GM12892 (cell line): ENCODE data around the gene USP48.

ENCODE experiments used
- POLR2A ChIP-seq: IDR thresholded peaks from 2 replicates; pipeline ENCODE4 v1.6.1; 2011; ENCODE audit warnings: low read depth, low read length, control low read depth
- POLR2AphosphoS5 ChIP-seq: IDR thresholded peaks from 2 replicates; pipeline ENCODE4 v1.6.1; 2011; ENCODE audit warnings: low read depth, low read length, control low read depth
- TAF1 ChIP-seq: IDR thresholded peaks from 2 replicates; pipeline ENCODE4 v1.6.1; 2011; ENCODE audit warnings: low read depth, mild to moderate bottlenecking, control low read depth, low read length, borderline replicate concordance

DNA sequence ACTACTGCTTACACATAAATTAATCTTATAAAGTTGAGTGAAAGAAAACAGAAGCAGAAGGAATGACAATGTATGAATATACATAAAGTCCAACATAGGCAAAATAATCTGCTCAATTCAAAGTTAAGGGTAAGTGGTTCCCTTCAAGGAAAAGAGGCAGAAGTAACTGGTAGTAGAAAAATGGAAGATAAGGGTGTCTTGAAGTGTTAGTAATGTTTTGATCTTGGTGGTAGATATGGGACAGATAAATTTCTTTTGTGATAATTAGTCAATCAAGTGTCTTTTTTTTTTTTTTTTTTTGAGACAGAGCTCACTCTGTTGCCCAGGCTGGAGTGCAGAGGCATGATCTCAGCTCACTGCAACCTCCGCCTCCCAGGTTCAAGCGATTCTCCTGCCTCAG is 12.7 kb downstream of the USP48 start:
- TF ChIP-seq POLR2A (no peak), POLR2AphosphoS5 (no peak), TAF1 (no peak)
